GM21825 (cell line): ENCODE results near the gene PHF19.

Experiments used
- ATAC-seq: cut with Tn5 transposase; IDR thresholded peaks from one replicate; pipeline ENCODE4 v1.9.1; 2021; ENCODE audit warnings: mild to moderate bottlenecking, moderate library complexity; ENCODE audit not compliant: unreplicated experiment

The PHF19 gene

DNA sequence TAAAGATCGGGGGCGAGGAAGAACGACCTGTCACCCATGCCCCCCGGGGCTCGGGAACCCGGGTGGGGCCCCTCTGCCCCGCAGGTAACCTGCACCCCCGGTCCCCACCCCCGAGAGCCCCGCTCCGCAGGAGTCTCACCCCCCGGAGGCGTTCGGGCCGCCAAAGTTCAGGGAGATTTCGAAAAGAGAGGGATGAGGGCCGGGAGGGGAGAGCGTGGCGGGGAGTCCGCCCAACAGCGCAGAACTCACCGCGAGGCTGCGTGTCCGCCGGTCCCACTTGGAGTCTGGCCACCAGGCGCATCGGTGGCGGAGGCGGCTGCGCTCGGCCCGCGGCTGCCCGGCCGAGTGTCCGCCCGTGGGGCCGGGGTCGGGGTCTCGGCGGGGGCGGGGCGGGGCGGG lies at the start of gene PHF19:
TSS of gene PHF19 (minus strand) at position 347 of the 399 bp plus-strand sequence. CDS start 2,447 bp downstream, outside the sequence.
- no peak for ATAC-seq

DNA sequence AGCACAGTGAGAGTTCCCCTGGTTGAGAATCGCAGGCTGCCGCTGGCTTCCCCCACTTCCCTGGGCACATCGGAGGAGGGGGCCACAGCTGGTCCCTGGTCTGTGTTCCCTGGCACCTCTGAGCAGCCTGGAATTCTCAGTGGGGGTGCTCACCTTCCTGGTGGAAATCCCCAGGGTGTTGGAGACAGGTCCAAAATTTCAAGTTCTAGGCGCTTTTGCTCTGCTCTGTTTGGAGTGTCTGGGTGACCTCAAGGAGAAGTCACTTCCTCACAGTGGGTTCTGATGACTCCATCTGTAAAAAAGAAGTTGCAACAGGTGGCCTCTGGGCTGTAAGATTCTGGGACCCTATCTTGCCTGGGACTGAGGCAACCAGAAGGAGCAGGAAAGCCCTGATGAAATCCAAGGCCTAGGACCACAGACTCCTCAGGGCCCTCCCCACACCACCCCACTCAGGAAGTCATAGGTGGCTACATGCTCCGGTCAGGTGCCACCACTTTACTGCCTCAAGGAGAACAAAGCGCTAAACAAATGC lies 49.5 kb upstream of the PHF19 start, which contains the start of gene TRAF1:
TSS of gene TRAF1 (minus strand) at position 400 of the 532 bp plus-strand sequence. CDS start 721 bp downstream, outside the sequence.
- peak; percentile 18 for ATAC-seq

DNA sequence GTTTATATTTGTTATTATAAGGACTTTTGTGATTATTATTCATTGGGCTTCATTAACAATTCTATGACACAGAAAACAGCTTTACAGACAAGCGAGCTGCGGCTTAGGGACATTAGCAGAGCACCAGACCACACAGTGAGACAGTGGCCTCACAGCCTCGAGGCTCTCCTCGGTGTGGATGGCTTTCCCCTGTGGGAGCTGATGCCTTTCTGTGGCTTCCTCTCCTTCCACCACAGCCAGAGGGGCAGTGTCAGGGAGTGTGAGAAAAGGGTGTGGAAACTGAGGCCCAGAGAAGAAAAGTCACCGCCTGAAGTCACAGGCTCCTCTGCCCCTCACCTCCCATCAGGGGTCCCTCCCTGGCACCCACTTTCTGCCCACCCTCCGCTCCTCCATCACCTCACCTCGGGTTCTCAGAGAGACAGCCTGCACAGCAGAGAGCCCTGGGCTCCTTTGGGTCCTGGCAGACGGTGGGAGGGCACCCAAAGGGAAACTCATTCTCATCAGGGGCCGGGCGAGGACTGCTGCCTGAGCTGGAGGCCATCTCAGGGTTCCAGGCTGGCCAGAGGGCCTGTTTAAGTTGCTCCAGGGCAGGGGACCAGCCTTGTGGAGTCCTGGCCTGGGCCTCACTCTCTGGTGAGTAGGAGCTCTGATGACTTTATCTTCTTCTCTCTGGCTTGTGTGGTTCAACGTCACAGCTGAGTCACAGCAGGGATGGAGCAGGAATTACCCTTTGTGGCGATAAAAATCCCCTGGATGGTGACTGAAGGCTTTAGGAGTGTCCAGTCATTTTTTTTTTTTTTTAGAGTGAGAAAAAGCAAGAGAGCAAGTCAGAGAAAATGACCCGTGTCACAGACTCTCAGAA lies 48.8 kb upstream of the PHF19 start:
- ATAC-seq: peak; percentile 41

DNA sequence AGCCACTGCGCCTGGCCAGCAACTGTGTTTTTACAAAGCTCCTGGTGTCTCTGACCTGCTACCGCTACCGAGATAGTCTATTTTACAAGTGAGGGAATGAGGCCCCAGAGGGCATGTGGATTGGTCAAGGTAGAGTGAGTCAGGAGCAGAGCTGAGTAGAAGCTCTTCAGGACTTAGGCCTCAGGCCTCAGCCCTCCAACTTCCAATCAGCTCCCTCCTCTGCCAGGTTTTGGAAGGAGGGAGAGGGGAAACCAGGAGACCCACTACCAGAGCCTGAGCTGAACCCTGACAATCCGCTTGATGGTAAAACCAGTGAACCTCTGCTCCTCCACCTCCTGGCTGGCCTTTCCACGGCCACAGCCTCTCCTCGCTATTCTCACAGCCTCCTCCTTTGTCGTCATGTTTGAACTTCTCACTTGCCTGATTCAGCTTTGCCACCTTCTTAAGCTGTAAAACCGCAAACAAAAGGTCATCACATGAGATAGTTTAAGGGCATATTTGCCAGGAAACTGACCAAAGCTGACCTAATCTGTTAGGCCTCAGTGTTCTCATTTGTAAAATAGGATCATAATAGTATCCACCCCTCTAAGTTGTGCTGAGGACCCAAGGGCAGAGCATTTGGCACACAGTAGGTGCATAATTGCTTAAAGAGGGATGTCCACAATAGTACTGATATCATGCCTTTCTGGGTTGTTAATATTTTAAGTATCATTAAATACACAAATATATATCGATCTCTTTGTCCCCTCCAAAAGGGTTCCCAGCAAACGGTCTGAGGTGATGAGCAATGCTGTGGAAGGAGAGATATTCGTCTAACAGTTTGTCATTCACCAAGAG lies 47.9 kb upstream of the PHF19 start:
- no peak for ATAC-seq

DNA sequence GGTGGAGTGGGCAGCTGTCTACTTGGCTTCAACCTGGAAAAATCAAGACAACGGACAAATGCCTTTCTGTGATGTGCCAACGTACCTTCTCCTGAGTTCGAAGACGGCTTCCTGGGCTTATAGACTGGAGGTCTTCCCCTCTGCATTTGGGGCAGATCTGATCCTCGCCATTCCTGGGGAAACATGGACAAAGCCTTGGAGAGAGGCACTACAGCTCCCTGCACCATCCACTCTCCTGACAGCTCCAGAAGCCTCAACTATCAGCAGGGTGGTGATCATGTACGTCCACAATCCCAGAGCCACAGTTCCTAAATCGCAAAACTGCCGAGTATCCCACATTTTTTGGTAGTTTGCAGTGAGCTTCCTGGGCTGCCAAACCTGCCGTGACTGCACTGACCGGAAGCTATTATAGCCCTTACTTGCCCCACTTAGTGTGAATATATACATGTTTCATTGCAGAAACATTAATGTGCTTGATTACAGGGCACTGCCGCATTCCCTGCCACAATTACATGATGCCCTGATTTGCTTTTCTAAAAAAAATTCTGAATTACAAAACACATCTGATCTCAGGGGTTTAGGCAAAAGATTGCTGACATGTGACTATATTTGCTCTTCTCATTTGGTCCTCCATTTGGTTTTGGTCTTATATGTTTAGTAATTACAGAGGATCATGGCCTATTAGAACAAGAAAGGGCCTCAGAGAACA lies 46.8 kb upstream of the PHF19 start:
- ATAC-seq: no peak

DNA sequence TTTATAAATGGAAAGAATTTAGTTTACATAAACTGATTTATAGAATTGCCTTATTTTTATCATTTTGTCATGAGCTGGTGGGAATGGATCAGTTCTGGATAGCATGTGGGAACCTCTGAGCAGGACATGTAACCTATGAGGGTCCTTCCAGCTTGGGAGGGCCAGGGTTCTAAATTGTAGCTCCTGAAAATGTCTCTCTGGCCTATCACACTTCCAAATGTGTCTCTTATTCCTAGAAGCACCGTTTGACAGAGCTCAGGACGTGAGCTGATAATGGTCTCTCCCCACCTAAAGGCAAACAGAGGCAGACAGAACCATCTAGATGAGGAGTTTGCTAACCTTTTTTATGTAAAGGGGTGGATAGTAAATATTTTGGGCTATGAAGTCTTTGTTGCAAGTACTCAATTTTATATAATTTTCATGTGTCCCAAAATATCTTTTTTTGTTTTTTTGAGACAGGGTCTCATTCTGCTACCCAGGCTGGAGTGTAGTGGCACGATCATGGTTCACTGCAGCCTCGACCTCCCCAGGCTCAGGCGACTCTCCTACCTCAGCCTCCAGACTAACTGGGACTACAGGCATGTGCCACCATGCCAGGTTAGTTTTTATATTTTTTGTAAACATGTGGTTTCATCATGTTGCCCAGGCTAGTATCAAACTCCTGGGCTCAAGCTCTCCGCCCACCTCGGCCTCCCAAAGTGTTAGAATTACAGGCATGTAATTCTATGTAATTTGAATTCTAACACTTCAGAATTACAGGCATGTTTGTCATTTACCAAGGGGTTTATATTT lies 45.6 kb upstream of the PHF19 start:
- no peak for ATAC-seq

DNA sequence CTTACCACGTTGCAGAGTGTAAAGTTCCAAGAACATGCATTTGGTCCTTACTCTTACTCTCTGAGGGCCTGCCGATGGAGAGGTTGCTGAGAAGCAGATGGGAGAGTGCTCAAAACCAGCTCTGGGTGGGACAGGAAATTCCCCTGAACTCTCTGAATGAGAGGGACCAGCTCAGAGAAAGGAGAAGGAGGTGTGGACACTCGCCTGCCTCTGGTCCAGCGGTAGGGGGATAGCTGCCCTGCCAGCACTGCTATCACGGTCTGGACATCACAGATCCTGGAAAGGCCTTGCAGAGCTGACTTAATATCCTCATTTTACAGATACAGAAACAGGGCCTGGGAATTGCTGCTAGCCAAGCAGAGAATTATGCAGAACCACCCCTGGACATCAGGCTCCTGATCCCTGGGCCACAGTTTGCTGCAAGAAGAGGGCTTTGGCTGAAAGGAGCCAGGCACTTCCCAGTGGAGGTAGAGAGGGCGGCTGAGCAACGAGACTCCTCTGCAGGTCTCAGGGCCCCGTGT lies 44.7 kb upstream of the PHF19 start:
- no peak for ATAC-seq

DNA sequence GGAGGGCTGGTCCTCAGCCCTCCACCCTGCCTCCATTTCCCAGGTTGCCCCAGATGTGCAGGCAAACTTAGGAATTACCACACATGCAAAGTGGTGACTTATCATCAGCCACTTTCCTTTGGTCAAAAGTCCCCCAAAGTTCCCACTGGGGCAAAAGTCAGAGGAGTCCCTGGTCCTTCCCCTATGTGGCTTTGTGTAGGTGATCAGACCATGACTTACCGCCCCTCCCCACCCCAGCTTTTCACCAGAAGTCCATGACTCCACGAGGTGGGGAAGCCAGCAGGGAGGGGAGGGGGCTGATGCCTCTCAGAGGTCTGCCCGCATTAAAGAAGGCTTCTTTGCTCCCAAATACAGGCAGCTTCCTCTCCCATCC lies 43.8 kb upstream of the PHF19 start:
- ATAC-seq: no peak

DNA sequence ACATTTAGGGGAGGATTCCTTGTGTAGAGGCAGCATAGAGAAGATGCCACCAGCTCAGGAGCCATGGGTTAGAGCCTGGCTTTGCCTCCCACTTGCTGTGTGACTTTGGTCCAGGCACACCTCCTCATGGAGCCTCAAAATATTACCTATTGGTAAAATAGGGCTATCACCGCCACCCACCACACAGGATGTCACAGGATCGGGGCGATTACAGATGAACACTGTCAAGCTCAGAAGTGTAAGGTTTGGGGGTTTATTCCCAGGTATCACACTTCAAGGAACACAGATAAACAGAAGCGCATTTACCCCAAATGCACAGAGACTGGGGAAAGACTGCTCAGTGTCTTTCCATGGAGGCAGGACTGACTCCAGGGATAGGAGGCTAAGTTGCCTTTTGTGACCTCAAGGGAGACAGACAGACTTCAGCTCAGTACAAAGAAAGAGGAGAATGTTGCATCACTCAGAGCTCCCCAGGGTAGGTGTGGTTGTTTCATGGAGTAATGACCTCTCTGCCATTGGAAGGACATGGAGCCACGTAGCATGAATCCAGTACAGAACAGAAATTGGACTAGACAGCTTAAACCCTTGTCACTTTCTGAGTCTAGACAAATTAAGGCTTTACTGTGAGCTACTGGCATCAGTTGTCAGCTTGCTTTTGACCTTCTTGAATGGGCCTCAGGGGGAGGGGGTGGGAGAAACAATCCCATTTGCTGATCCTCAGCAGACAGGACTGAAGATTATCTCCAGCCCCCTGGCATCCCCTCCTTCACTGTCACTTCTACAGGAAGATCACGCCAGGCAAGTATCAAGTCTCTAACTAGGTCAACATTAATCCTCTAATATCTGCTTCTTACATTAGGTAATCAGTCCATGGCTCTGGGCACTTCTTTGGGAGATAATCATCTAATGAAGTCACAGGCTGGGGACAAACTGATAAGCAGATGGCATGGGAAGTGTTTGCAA lies 43.1 kb upstream of the PHF19 start:
- no peak for ATAC-seq

DNA sequence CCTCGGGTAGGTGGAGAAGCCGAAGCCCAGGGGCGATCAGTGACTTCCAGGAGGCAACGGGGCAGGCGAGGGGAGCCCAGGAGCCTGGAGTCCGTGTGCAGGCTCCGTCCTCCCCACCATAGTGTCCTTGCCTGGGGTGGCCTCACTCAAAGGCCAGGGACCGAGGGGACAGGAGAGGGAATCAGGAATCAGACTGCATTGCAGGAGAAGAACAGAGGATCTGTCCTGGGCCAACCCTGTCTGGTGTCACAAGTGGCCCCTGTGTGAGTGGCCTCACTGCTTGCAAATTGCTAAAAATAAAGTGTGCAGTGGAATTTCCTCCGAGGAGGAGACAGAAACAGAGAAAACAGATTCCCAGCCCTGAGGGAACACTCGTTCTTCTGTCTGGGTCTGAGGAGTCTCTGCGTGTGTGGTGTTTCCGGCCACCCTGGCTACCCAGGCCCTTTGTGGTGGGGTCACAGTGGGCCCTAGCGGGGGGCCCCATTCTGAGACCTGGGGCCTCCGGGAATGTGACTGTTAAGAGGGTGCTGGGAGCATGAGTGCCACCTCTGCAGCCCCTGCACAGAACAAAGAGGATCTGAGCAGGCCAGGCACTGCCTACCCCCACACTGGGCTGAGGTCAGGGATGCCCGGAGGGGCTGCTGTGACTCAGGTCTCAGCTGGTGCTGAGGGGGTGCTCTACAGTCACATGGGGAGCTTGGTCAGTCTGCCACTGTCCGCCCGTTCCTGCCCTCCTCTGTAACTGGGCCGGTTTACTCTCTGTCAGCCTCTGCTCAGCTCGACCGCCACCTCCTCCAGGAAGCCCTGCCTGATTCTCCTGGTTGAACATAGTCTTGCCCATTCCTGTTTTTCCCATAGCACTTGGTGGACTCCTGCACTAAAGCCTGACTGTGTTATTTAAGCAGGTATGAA lies 42.2 kb upstream of the PHF19 start:
- ATAC-seq: no peak

DNA sequence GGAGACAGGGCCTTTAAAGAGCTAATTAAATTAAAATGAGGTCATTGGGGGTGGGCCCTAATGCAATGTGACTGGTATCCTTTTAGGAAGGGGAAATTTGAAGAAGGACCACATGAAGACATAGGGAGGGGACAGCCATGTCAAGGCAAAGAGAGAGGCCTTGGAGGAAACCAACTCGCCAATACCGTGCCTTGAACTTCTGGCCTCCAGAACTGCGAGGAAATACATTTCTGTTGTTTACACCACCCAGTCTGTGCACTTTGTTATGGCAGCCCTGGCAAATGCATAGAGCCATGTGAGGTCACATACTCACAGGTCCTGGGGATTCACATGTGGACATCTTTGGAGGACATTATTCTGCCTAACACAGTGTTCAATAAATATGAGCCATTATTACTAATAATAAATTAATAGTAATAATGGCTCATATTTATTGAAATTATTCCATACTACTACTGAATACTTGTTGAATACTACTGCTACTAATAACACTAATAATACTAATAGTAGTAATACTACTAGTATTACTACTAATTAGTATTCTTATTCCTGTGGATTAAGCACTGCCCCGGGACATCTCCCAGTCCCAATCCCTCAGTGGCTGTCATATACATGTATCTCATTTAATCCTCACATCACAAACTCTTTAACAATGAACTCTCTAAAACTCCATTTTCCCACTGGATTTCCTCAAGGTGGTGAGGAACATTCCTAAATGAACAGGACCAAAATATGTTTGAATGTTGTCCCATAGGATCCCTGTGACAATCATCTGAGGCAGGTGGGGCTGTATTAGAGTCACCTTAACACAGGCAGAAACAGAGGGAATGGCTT lies 41.2 kb upstream of the PHF19 start:
- ATAC-seq: no peak

DNA sequence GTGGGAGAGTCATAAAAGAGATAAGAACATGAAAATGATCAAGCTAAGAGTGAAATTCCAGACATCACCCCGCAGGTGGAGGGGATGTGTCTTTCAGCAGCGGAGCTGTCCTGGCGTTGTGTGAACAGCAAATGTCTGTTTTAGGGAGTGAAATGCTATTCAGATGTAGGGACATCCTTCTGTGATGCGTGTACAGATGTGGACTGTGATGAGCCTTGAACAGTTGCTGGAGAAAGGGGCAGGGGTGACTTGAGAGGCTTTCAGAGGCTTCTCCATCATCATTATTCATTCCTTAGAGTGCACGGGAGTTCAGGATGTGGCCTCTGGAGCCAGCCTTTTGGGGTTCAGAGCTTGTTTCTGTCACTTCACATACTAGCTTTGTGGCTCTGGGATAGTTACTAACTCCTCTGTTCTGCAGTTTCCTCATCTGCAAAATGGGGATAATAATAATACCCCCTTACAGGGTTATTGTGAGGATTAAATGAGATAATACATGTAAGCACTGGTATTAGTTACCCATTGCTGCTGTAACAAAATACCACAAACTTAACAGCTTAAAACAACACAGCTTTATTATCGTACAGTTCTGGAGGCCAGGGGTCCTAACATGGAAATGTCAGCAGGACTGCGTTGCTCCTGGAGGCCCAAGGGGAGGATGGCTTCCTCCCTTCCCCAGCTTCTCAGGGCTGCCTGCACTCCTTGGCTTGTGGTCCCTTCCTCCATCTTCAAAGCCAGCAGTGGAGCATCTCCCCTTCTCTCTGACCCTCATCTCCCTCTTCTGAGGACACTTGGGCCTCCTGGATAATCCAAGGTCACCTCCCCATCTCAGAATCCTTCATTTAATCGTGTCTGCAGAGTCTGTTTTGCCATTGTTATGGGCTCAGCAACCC lies 40.2 kb upstream of the PHF19 start:
- no peak for ATAC-seq

DNA sequence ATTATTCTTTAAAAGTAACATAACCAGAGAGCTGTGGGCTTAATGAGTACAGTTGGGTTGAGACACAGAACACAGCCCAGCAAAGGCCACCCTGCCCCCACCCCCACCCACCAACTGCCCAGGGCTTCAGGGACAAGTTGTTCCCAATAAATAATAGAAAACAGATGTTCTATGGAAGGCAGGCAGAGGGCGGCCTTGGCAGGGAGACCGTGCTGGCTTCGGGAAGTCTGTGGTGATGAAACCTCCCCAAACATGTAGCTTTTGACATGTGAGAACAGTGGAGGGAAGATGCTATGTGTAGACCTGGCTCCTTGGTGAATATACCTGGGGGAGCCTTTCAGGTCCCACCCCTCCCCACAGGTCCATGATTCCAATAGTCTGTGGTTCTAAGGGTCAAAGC lies 39.6 kb upstream of the PHF19 start:
- ATAC-seq: no peak

DNA sequence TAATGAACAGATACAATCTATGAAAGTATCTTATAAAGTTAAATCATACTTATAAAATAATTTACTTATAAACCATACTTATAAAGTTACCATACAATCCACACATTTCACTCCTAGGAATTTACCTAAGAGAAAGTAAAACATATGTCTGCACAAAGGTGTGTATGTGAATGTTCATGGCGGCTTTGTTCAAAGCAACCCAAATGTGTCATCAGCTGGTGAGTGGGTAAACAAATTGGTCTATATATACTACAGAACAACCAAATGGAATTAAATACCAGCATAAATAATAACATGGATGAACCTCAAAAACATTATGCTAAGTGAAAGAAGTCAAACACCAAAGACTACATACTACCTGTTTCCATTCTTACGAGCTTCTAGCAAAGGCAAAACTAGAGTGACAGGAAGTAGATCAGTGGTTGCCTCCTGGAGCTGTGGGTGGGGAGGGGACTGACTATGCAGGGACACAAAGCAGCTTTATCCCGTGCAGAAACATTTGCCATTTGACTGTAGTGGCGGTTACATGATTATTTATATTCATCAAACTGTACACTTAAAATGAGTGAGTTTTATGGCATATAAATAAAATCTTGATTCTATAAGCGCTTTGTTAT lies 39.0 kb upstream of the PHF19 start:
- no peak for ATAC-seq

DNA sequence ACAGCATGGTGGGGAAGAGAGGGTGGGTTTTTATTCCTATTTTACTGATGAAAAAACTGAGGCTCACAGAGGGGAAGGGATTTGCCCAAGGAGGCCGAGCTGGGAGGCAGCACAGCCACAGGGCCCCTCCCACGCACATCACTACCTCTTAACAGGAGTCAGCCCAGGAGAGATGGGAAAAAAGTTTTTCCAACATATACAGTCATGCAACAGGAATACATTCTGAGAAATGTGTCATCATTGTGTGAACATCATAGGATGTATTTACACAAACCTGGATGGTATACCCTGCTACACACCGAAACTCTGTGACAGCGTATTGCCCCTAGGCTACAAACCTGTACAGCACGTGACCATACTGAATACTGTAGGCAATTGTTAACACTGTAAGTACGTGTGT lies 38.0 kb upstream of the PHF19 start:
- no peak for ATAC-seq
